KOPT-K1 (cell line): ENCODE measurements around the gene CDH8.

Experiments used
- H3K27ac ChIP-seq: fragments of 200-600 bp; sonication (generic); 2 replicates; pipeline ENCODE4 v1.5.1; 2016; ENCODE audit warnings: antibody characterized with exemption, mild to moderate bottlenecking, low read depth, low read length; ENCODE audit not compliant: poor library complexity, severe bottlenecking
- H3K36me3 ChIP-seq: fragments of 200-600 bp; sonication (generic); 2 replicates; pipeline ENCODE4 v1.5.1; 2017; ENCODE audit warnings: antibody characterized with exemption, mild to moderate bottlenecking, low read length, moderate library complexity; ENCODE audit not compliant: insufficient read depth
- H3K9me3 ChIP-seq: fragments of 200-600 bp; sonication (generic); 2 replicates; pipeline ENCODE4 v1.5.1; 2017; ENCODE audit warnings: antibody characterized with exemption, low read length, mild to moderate bottlenecking; ENCODE audit not compliant: insufficient read depth, poor library complexity, severe bottlenecking

The CDH8 gene

GRCh38 chr16:61998460-61998859 is 37.8 kb downstream of the CDH8 start:
- H3K36me3 ChIP-seq = no peaks in the 10 kb centered on the region

GRCh38 chr16:61993108-61993507 is 43.1 kb downstream of the CDH8 start:
- H3K36me3 ChIP-seq = no peaks in the 10 kb centered on the region
- H3K9me3 ChIP-seq = no peaks in the 10 kb centered on the region
- no peak overlapping the region for H3K27ac ChIP-seq

More at GRCh38 chr16:61998460-61998859, 37.8 kb downstream of the CDH8 start:
- Histone ChIP-seq H3K27ac (no peak overlapping the region), H3K9me3 (no peaks in the 10 kb centered on the region)

- Histone ChIP-seq H3K27ac (no peak overlapping the region), H3K9me3 (no peaks in the 10 kb centered on the region), H3K36me3 (no peaks in the 10 kb centered on the region)
Observed at GRCh38 chr16:61987474-61988012, 48.7 kb downstream of the CDH8 start.

- Histone ChIP-seq H3K27ac (no peak overlapping the region), H3K9me3 (no peaks in the 10 kb centered on the region), H3K36me3 (no peaks in the 10 kb centered on the region)
Observed at GRCh38 chr16:61969077-61969382, 67.2 kb downstream of the CDH8 start.

GRCh38 chr16:61968242-61969076 is 67.8 kb downstream of the CDH8 start:
- Histone ChIP-seq H3K9me3 (no peaks in the 10 kb centered on the region), H3K36me3 (no peaks in the 10 kb centered on the region), H3K27ac (no peak overlapping the region)

- H3K36me3 ChIP-seq = no peaks in the 10 kb centered on the region
- no peaks in the 10 kb centered on the region for H3K9me3 ChIP-seq
- no peak overlapping the region for H3K27ac ChIP-seq
Observed at GRCh38 chr16:61957075-61957855, 79.0 kb downstream of the CDH8 start.

GRCh38 chr16:61952841-61953240 is 83.4 kb downstream of the CDH8 start:
- no peak overlapping the region for H3K27ac ChIP-seq
- no peaks in the 10 kb centered on the region for H3K36me3 ChIP-seq
- no peaks in the 10 kb centered on the region for H3K9me3 ChIP-seq

- Histone ChIP-seq H3K36me3 (no peaks in the 10 kb centered on the region), H3K9me3 (no peaks in the 10 kb centered on the region), H3K27ac (no peak overlapping the region)
Observed at GRCh38 chr16:61948414-61948813, 87.8 kb downstream of the CDH8 start.

- Histone ChIP-seq H3K9me3 (no peaks in the 10 kb centered on the region), H3K36me3 (no peaks in the 10 kb centered on the region), H3K27ac (no peak overlapping the region)
Observed at GRCh38 chr16:61946019-61946418, 90.2 kb downstream of the CDH8 start.

- H3K27ac ChIP-seq = no peak overlapping the region
- no peaks in the 10 kb centered on the region for H3K9me3 ChIP-seq
- H3K36me3 ChIP-seq = no peaks in the 10 kb centered on the region
Observed at GRCh38 chr16:61945511-61945910, 90.7 kb downstream of the CDH8 start.

- Histone ChIP-seq H3K27ac (no peak overlapping the region), H3K9me3 (no peaks in the 10 kb centered on the region), H3K36me3 (no peaks in the 10 kb centered on the region)
Observed at GRCh38 chr16:61944004-61944403, 92.2 kb downstream of the CDH8 start.

- no peaks in the 10 kb centered on the region for H3K36me3 ChIP-seq
- no peak overlapping the region for H3K27ac ChIP-seq
- no peaks in the 10 kb centered on the region for H3K9me3 ChIP-seq
Observed at GRCh38 chr16:61940611-61941010, 95.6 kb downstream of the CDH8 start.

- Histone ChIP-seq H3K36me3 (no peaks in the 10 kb centered on the region), H3K27ac (no peak overlapping the region), H3K9me3 (no peaks in the 10 kb centered on the region)
Observed at GRCh38 chr16:61937646-61938045, 98.6 kb downstream of the CDH8 start.

GRCh38 chr16:61936522-61936921 is 99.7 kb downstream of the CDH8 start:
- no peaks in the 10 kb centered on the region for H3K36me3 ChIP-seq
- no peaks in the 10 kb centered on the region for H3K9me3 ChIP-seq
- H3K27ac ChIP-seq = no peak overlapping the region

GRCh38 chr16:61934601-61935000 is 101.6 kb downstream of the CDH8 start:
- no peaks in the 10 kb centered on the region for H3K9me3 ChIP-seq
- H3K36me3 ChIP-seq = no peaks in the 10 kb centered on the region
- no peak overlapping the region for H3K27ac ChIP-seq
